Measurements from ENCODE around the gene HOXB1.

DNA sequence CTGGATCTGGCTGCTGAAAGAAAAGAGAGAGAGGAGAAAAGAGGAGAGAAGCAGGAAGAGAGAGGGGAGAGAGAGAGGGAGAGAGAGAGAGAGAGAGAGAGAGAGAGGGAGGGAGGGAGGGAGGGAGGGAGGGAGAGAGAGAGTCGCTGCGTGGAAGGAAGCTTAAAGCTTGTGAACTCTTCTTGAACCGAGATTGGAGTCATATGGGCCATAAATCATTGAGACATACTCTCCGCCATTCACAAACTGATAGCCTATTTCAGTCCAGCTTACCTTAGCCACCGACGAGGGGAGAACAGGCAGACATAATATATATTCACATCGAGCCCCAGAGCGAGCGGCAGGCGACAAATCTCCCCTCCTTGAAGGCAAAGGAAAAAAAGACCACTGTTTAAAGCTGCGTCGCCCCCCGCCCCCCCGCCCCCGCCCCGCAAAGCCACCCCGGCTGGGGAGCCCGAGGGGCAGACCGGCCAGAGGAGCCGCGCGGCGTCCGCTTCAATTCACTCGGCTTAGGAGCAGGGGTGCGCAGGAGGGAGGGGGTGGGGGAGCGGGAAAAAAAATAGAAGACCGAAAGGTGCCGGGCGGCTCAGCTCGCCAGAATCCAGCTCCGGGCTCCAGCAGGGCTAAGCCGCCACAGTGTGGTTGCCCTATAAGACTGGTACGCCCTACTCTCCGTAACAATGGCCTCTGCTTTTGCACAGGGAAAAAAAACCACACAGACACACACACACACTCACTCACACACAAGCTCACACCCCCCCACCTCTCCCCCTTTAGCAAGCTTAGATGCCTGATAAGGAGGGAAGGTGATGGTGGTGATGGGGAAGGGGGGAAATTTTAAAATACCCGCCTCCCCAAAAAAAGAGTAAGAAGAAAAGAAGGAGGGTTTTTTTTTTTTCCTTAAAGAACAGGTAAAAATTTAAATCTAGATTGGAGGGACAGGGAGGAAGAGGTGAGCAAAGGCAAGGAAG lies 24.7 kb upstream of the HOXB1 start:
- TF ChIP-seq, protein P1, sequence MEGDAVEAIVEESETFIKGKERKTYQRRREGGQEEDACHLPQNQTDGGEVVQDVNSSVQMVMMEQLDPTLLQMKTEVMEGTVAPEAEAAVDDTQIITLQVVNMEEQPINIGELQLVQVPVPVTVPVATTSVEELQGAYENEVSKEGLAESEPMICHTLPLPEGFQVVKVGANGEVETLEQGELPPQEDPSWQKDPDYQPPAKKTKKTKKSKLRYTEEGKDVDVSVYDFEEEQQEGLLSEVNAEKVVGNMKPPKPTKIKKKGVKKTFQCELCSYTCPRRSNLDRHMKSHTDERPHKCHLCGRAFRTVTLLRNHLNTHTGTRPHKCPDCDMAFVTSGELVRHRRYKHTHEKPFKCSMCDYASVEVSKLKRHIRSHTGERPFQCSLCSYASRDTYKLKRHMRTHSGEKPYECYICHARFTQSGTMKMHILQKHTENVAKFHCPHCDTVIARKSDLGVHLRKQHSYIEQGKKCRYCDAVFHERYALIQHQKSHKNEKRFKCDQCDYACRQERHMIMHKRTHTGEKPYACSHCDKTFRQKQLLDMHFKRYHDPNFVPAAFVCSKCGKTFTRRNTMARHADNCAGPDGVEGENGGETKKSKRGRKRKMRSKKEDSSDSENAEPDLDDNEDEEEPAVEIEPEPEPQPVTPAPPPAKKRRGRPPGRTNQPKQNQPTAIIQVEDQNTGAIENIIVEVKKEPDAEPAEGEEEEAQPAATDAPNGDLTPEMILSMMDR (IDR thresholded peaks at IDR 0.05) = peak in 1 of 5 experiments; percentile 74
- TF ChIP-seq POLR2A (IDR thresholded peaks at IDR 0.05) = no peak
- TF ChIP-seq EP300 (IDR thresholded peaks at IDR 0.05) = peak in 1 of 2 donors; percentile 8
